Tibial nerve (tissue), 4 donors: ENCODE measurements around the gene XIRP1. TPM values are rescaled to one million over a fixed set of nuclear protein-coding genes. Genes with fewer than 3 reads are reported as not detected.

Experiments
- DNase-seq, 2 donors: peaks; one replicate each; pipeline ENCODE4 v3.0.0-alpha.2; 2019; ENCODE audit warnings: low spot score in 2 of 2
- H3K27ac ChIP-seq, 4 donors: fragments of 200-600 bp; sonication (generic) in 3 of 4; one replicate each; pipeline ENCODE4 v1.5.1; 2017 to 2019; ENCODE audit warnings: mild to moderate bottlenecking in 1 of 4
- H3K27me3 ChIP-seq, 2 donors: fragments of 200-600 bp; sonication (generic) in 1 of 2; one replicate each; pipeline versions ENCODE4 v1.5.1 to v1.6.0; 2017 to 2019
- H3K36me3 ChIP-seq, 3 donors: fragments of 200-600 bp; sonication (generic); one replicate each; pipeline ENCODE4 v1.5.1; 2018 to 2019
- H3K4me1 ChIP-seq, 4 donors: fragments of 200-600 bp; sonication (generic) in 3 of 4; one replicate each; pipeline ENCODE4 v1.5.1; 2017 to 2019
- H3K4me3 ChIP-seq, 4 donors: fragments of 200-600 bp; sonication (generic) in 3 of 4; one replicate each; pipeline ENCODE4 v1.5.1; 2017 to 2019; ENCODE audit warnings: mild to moderate bottlenecking in 1 of 4, moderate library complexity in 1 of 4
- H3K9me3 ChIP-seq, 4 donors: fragments of 200-600 bp; sonication (generic) in 3 of 4; one replicate each; pipeline ENCODE4 v1.5.1; 2017 to 2019
- EP300 ChIP-seq, 2 donors: sonication (generic); formaldehyde crosslinking; IDR thresholded peaks; one replicate each; pipeline ENCODE4 v1.6.1; 2017; ENCODE audit warnings: antibody characterized with exemption in 2 of 2, mild to moderate bottlenecking in 1 of 2
- POLR2A ChIP-seq, 2 donors: fragments of 450-650 bp; IDR thresholded peaks; one replicate each; pipeline ENCODE4 v1.6.1; 2017; ENCODE audit warnings: antibody characterized with exemption in 2 of 2, mild to moderate bottlenecking in 2 of 2, moderate library complexity in 2 of 2
- WGBS, 2 donors: methylation state at CpG; one replicate each; pipeline ENCODE4 v1.1.5; 2018; 5-methylcytosine and 5-hydroxymethylcytosine counted together
- total RNA-seq, 4 donors: library from RNA; depleted of rRNA; stranded (reverse); fragments of >200 nt; gene quantifications; one replicate each; pipeline ENCODE4 v1.1.0, GENCODE V29; 2016
- TF ChIP-seq, protein P1 (sequence below), 5 experiments: fragments of 200-600 bp in 3 of 5; fragments of 450-650 bp in 2 of 5; sonication (generic) in 3 of 5; IDR thresholded peaks; one replicate each; pipeline ENCODE4 v1.5.1; 2016 to 2019; ENCODE audit warnings: antibody characterized with exemption in 5 of 5, mild to moderate bottlenecking in 3 of 5, moderate library complexity in 2 of 5

XIRP1 gene
- total RNA-seq, 4 donors from 2014 or later: not detected

DNA sequence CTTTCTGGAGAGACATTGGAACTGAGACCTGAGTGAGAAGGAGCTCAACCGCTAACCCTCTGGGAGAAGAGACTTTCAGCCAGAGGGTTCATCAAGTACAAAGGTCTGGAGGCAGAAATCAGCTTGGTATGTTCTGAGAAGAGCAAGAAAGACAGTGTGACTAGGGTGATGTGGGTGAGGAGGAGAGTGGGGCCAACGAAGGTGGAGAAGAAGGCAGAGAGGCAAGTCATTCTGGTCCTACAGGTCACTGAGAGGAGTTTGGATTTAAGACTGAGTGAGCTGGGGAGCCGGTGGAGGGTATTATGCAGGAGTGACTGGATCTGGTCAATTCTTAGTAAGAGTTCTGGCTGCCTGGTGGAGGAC lies 12.2 kb downstream of the XIRP1 start:
- DNase-seq: no peak
- Histone ChIP-seq H3K4me1 (peaks cover 0 to 59% (median 26%) of the 10 kb centered on the region in 4 donors), H3K9me3 (no peaks in the 10 kb centered on the region), H3K27ac (peak overlapping the region; percentile 63 to 97 (median 78)), H3K36me3 (no peaks in the 10 kb centered on the region), H3K27me3 (no peaks in the 10 kb centered on the region), H3K4me3 (peak overlapping the region in 3 of 4 donors; percentile 27 to 56 (median 28))
- TF ChIP-seq, protein P1, sequence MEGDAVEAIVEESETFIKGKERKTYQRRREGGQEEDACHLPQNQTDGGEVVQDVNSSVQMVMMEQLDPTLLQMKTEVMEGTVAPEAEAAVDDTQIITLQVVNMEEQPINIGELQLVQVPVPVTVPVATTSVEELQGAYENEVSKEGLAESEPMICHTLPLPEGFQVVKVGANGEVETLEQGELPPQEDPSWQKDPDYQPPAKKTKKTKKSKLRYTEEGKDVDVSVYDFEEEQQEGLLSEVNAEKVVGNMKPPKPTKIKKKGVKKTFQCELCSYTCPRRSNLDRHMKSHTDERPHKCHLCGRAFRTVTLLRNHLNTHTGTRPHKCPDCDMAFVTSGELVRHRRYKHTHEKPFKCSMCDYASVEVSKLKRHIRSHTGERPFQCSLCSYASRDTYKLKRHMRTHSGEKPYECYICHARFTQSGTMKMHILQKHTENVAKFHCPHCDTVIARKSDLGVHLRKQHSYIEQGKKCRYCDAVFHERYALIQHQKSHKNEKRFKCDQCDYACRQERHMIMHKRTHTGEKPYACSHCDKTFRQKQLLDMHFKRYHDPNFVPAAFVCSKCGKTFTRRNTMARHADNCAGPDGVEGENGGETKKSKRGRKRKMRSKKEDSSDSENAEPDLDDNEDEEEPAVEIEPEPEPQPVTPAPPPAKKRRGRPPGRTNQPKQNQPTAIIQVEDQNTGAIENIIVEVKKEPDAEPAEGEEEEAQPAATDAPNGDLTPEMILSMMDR (IDR thresholded peaks at IDR 0.05): no peak
- TF ChIP-seq EP300 (IDR thresholded peaks at IDR 0.05) (no peak), POLR2A (IDR thresholded peaks at IDR 0.05) (no peak)
- 63 to 70% methylated on average over 3 of the region's 3 CpGs for WGBS, 2 donors

DNA sequence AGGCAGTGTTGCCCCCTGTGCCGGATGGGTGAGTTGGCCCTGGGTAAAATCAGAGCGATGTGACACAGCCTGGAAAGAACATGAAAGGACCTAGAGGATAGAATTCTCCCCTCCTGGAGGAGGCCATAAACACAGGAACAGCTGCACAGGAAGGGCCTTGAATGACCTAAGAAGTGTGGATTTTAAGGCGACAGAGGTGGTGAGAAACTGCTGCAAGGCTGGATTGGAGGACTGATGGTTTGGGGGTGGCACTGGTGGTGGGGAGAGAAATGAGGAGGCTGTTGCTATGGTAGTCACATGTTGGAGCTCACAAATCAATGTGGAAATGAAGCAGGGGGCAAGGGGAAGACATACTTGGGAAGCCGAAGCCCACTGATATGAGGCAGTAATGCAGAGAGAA lies 13.8 kb downstream of the XIRP1 start:
- TF ChIP-seq, protein P1 (IDR thresholded peaks at IDR 0.05): no peak
- TF ChIP-seq EP300 (IDR thresholded peaks at IDR 0.05) (no peak), POLR2A (IDR thresholded peaks at IDR 0.05) (no peak)
- 58% methylated on average over 4 of the region's 4 CpGs for WGBS, 2 donors
- Histone ChIP-seq H3K9me3 (no peaks in the 10 kb centered on the region), H3K4me1 (peaks cover 0 to 59% (median 26%) of the 10 kb centered on the region in 4 donors), H3K36me3 (no peaks in the 10 kb centered on the region), H3K4me3 (no peak overlapping the region), H3K27ac (peak overlapping the region; percentile 85 to 97 (median 94)), H3K27me3 (no peaks in the 10 kb centered on the region)
- no peak for DNase-seq

DNA sequence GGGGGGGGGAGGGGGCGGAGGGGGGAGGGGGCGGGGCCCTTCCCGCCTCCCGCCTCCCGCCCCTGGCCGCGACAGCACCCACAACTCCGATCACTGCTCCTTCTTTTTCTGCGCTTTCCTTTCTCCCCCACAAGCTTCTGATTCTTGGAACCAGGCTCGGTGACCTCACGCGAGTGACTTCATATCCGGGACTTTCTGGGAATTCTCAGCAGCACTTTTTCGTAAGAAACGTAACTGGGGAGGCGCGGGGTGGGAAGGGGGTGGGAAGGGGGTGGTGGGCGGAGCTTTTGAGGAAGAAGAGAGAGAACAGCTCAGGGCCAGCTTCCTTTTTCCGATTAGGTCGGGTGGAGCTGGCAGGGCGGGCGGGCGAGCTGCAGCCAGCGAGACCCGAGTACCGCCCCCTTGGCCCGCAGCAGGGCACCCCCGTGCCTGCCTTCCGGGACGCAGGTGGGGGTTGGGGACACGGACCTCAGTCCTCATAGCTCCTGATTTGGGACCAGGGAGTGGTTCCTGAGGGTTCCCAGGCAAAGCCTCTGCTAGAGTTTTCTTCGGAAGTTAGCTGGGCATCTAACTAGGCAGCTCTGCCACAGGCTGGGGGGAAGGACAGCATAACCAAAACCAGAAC lies 14.6 kb downstream of the XIRP1 start:
- WGBS, 2 donors: 1 to 3% methylated on average over 25 to 32 of the region's 32 CpGs
- Histone ChIP-seq H3K4me1 (peaks cover 0 to 54% (median 26%) of the 10 kb centered on the region in 4 donors), H3K36me3 (no peaks in the 10 kb centered on the region), H3K27me3 (no peaks in the 10 kb centered on the region), H3K27ac (peak overlapping the region; percentile 85 to 97 (median 94)), H3K4me3 (peak overlapping the region; percentile 38 to 55 (median 40)), H3K9me3 (no peaks in the 10 kb centered on the region)
- DNase-seq: peak; percentile 80 to 90
- TF ChIP-seq, protein P1 (IDR thresholded peaks at IDR 0.05): peak in 1 of 5 experiments; percentile 34
- peak; percentile 64 to 76 for TF ChIP-seq POLR2A (IDR thresholded peaks at IDR 0.05)
- TF ChIP-seq EP300 (IDR thresholded peaks at IDR 0.05): peak; percentile 74 to 92

DNA sequence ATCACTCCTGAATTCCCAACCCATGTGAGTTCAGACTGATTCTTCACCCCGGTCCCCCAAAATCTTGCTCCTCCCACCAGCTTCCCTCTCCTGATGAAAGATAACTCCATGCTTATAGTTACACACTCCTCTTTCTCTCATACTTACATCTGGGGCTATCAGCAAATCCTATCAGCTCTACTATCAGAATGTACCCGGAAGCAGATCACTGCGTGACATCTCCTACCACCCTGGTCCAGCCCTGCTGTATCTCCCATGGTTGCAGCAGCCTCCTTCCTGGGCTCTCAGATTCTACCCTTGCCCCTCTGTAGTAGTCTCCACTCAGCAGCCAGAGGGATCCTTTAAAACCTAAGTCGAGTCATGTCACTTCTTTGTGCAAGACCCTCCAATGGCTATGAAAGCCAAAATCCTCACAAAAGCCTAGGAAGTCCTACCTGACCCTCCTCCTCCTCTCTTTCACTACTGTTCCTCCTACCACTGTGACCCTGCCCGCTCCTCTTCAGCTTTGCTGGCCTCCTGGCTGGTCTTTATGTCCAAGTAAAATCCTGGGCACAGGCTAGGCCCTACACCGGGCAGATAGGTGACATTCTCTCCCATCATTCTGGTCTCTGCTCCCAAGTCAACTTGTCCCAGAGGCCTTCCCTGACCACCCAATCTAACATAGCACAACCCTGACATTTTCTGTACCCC lies 16.2 kb downstream of the XIRP1 start:
- 91 to 95% methylated on average over 6 of the region's 6 CpGs for WGBS, 2 donors
- TF ChIP-seq POLR2A (IDR thresholded peaks at IDR 0.05) (no peak), EP300 (IDR thresholded peaks at IDR 0.05) (no peak)
- TF ChIP-seq, protein P1 (IDR thresholded peaks at IDR 0.05): no peak
- DNase-seq: no peak
- H3K36me3 ChIP-seq: no peaks in the 10 kb centered on the region
- H3K9me3 ChIP-seq: no peaks in the 10 kb centered on the region
- H3K27ac ChIP-seq: peak overlapping the region; percentile 85 to 97 (median 94)
- no peaks in the 10 kb centered on the region for H3K27me3 ChIP-seq
- H3K4me3 ChIP-seq: no peak overlapping the region
- peaks cover 0 to 40% (median 26%) of the 10 kb centered on the region in 4 donors for H3K4me1 ChIP-seq
